NT2/D1 (cell line): Measurements from ENCODE around the gene MBD4.
"Not testable (repeated sequence)": the region's sequence is repeated elsewhere in the genome, so short reads cannot be mapped to it uniquely, and the experiment has no call there.

ENCODE experiments used
- DNase-seq: peaks from one replicate; pipeline ENCODE4 v3.0.0-alpha.2; 2011; ENCODE audit warnings: low read depth, low spot score
- H3K27me3 ChIP-seq: 2 replicates; pipeline ENCODE4 v1.6.0; 2011; ENCODE audit warnings: mild to moderate bottlenecking; ENCODE audit not compliant: insufficient read length, insufficient read depth
- H3K36me3 ChIP-seq: 2 replicates; pipeline ENCODE4 v1.6.1; 2011; ENCODE audit warnings: mild to moderate bottlenecking, low read length, mixed read lengths; ENCODE audit not compliant: insufficient read depth, insufficient read length
- H3K4me1 ChIP-seq: 2 replicates; pipeline ENCODE4 v1.5.1; 2011; ENCODE audit not compliant: insufficient read depth, insufficient read length
- H3K4me3 ChIP-seq: 2 replicates; pipeline ENCODE4 v1.5.1; 2011; ENCODE audit warnings: low read depth; ENCODE audit not compliant: insufficient read length
- H3K9ac ChIP-seq: 2 replicates; pipeline ENCODE4 v1.6.0; 2011; ENCODE audit warnings: low read depth; ENCODE audit not compliant: insufficient read length
- H3K9me3 ChIP-seq: 2 replicates; pipeline ENCODE4 v1.5.1; 2011; ENCODE audit warnings: mild to moderate bottlenecking, low read length; ENCODE audit not compliant: insufficient read depth
- SUZ12 ChIP-seq: IDR thresholded peaks from 2 replicates; pipeline ENCODE4 v1.6.1; 2011; ENCODE audit not compliant: insufficient read length, insufficient read depth; ENCODE audit errors: extremely low read depth
- YY1 ChIP-seq: IDR thresholded peaks from 2 replicates; pipeline ENCODE4 v1.6.1; 2011; ENCODE audit not compliant: insufficient read length, insufficient read depth
- ZNF274 ChIP-seq: IDR thresholded peaks from 2 replicates; pipeline ENCODE4 v1.6.1; 2011; ENCODE audit warnings: mild to moderate bottlenecking, low read depth, low read length

The MBD4 gene

DNA sequence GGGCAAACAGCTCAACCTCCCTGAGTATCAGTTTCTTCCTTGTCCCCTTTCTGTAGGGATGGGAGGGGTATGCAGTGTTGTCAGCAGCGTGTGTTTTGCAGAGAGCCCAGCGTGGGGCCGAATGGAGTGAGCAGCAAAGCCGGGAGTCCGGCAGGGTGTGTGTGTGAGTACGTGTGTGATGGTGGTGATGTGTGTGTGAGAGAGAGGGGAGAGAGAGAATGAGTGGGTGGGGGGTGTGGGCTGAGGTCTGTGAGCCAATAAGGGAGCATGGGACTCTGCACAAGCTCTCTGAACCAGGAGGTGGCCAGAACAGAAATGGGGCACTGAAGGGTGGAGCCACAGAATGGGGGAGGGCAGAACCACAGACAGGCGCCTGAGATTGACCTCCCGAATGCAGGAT lies 44.1 kb upstream of the MBD4 start:
- Histone ChIP-seq H3K9me3 (no peaks in the 10 kb centered on the region), H3K4me1 (peaks cover 27% of the 10 kb centered on the region), H3K27me3 (no peaks in the 10 kb centered on the region), H3K9ac (no peak overlapping the region), H3K4me3 (no peak overlapping the region), H3K36me3 (peaks cover 62% of the 10 kb centered on the region)
- DNase-seq: no peak
- no peak for TF ChIP-seq ZNF274
- TF ChIP-seq SUZ12: no peak
- no peak for TF ChIP-seq YY1

DNA sequence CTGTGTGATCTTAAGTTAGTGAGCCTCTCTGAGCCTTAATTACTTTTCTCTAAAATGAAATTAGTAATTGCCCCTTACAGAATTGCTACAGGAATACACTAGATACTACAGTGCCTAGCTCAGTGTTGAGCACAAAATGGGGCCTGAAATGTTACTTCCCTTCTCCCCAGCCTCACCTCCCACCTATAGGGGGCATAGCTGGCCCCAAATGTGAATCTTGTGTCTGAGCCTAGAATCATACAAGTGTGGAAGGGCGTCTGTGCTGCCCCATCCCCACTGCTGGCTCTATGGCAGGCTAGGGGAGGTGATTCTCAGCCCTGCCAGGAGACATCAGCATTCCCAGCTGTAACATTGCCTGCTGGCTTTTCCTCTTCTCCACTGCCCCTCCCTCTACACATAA lies 43.0 kb upstream of the MBD4 start:
- Histone ChIP-seq H3K9ac (no peak overlapping the region), H3K9me3 (no peaks in the 10 kb centered on the region), H3K27me3 (no peaks in the 10 kb centered on the region), H3K36me3 (peaks cover 68% of the 10 kb centered on the region), H3K4me1 (peaks cover 27% of the 10 kb centered on the region), H3K4me3 (no peak overlapping the region)
- DNase-seq: no peak
- TF ChIP-seq ZNF274 (no peak), YY1 (no peak), SUZ12 (no peak)

- DNase-seq: no peak
- H3K27me3 ChIP-seq: no peaks in the 10 kb centered on the region
- no peak for TF ChIP-seq ZNF274
- TF ChIP-seq SUZ12: no peak
- no peak for TF ChIP-seq YY1
- H3K9ac ChIP-seq: peak overlapping the region; percentile 15
- H3K4me3 ChIP-seq: no peak overlapping the region
- peaks cover 21% of the 10 kb centered on the region for H3K4me1 ChIP-seq
- peaks cover 74% of the 10 kb centered on the region for H3K36me3 ChIP-seq
- H3K9me3 ChIP-seq: no peaks in the 10 kb centered on the region
Measured at GRCh38 chr3:129481766-129482332, 42.1 kb upstream of the MBD4 start.

- not testable (repeated sequence) for H3K4me3 ChIP-seq, H3K9ac ChIP-seq, H3K9me3 ChIP-seq, DNase-seq, H3K27me3 ChIP-seq
- Histone ChIP-seq H3K4me1 (peaks cover 19% of the 10 kb centered on the region), H3K36me3 (peaks cover 80% of the 10 kb centered on the region)
Measured at GRCh38 chr3:129481225-129481765, 41.5 kb upstream of the MBD4 start.

DNA sequence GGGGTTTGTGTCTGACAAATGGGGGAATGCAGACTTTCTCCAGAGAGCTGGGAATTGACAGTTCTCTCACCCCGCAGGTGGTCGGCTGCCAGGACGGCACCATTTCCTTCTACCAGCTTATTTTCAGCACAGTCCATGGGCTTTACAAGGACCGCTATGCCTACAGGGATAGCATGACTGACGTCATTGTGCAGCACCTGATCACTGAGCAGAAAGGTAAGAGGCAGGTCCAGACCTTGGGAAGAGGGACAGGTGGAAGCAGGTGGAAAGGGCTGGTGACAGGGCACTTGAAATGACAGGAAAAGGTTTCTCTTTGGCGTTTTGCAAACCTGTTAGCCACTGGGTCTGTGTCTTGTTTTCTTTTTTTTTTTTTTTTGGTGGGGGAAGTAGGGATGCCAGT lies 36.8 kb upstream of the MBD4 start:
- H3K4me3 ChIP-seq: no peak overlapping the region
- TF ChIP-seq SUZ12 (no peak), ZNF274 (no peak), YY1 (no peak)
- H3K9ac ChIP-seq: no peak overlapping the region
- DNase-seq: no peak
- no peaks in the 10 kb centered on the region for H3K27me3 ChIP-seq
- H3K4me1 ChIP-seq: peaks cover 1% of the 10 kb centered on the region
- H3K9me3 ChIP-seq: no peaks in the 10 kb centered on the region
- peaks cover 57% of the 10 kb centered on the region for H3K36me3 ChIP-seq

DNA sequence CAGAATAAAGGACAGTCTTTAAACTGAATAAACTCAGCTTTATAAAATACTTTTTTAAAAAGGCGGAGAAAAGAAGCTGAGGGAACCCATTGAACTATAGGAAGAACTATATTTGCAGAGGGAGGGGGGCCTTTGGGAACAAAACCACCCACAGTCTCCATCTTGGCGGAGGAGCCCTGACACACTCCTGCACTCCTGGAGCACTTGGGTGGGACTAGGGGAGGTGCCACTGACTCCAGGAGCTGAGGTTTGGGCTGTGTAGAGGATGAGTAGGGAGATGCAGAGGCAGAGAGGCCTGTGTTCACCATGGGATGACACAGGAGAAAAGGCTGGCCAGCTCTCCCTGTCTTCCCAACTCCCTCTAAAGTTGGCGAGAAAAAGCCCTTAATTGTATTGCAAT lies 36.1 kb upstream of the MBD4 start:
- no peak overlapping the region for H3K4me3 ChIP-seq
- H3K27me3 ChIP-seq: no peaks in the 10 kb centered on the region
- no peaks in the 10 kb centered on the region for H3K9me3 ChIP-seq
- TF ChIP-seq YY1 (no peak), SUZ12 (no peak), ZNF274 (no peak)
- H3K4me1 ChIP-seq: no peaks in the 10 kb centered on the region
- no peak for DNase-seq
- H3K9ac ChIP-seq: no peak overlapping the region
- peaks cover 59% of the 10 kb centered on the region for H3K36me3 ChIP-seq

DNA sequence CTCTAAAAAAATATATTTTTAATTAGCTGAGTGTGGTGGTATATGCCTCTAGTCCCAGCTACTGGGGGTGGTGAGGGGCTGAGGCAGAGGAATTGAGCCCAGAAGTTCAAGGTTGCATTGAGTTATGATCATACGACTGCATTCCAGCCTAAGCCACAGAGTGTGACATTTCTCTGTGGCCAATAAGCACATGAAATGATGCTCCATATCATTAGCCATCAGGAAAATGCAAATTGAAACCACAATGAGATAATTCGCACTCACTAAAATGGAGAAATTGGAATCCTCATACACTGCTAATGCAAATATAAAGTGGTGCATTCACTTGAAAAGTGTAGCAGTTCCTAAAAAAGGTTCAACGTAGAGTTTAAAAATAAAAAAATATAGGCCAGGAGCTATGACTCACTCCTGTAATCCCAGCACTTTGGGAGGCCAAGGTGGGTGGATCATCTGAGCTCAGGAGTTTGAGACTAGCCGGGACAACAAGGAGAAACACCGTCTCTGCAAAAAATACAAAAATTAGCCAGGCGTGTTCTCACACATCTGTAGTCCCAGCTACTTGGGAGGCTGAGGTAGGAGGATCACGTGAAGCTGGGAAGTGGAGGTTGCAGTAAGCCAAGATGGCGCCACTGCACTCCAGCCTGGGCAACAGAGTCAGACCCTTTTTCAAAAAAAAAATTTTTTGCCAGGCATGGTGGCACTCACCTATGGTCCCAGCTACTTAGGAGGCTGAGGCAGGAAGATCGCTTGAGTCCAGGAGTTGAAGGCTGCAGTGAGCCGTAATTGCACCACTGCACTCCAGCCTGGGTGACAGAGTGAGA lies 35.4 kb upstream of the MBD4 start:
- no peak for DNase-seq
- H3K4me1 ChIP-seq: no peaks in the 10 kb centered on the region
- H3K9ac ChIP-seq: no peak overlapping the region
- H3K4me3 ChIP-seq: no peak overlapping the region
- TF ChIP-seq SUZ12 (no peak), YY1 (no peak)
- no peaks in the 10 kb centered on the region for H3K9me3 ChIP-seq
- H3K36me3 ChIP-seq: peaks cover 54% of the 10 kb centered on the region
- no peaks in the 10 kb centered on the region for H3K27me3 ChIP-seq
